ENCODE data around the gene CNTNAP5. TPM values are rescaled to one million over a fixed set of nuclear protein-coding genes. Genes with fewer than 3 reads are reported as not detected.
A peak's percentile ranks its signal among the peaks of the same experiment; 100 is the strongest.

Gene CNTNAP5
- polyA plus RNA-seq, 1 experiment, result not detected

DNA sequence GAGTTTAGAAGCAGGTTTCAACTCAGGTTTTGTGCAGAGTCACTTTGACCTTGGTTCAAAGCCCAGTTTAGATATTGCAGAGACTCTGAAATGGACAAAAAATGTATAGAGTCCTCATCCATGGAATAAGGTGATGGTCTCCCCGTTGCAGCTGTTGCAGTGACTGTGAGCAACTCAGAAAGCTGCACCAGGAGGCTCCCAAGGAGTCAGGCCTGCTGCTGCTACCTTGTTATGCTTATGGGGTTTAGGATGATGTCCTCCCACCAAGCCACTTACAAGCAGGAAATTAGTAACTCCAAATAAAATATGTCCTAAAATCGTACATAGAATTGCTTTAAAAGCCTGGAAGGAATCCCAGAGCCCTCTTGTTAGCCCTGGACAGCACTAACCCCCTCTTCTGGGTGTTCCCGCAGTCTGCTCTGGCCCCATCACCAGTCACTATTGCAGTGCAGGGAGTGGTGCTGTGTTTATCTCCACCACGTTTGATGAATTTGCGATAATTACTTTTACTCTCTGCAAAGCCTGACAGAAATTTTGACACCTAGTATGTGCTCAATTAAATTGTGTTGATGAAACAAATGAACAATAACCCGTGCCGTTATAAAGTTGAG is 189.0 kb downstream of the CNTNAP5 start:
- no peak overlapping the region for H3K4me3 ChIP-seq (ENCODE audit: low read depth, low read length)
- H3K27me3 ChIP-seq (ENCODE audit: control insufficient read depth, insufficient read depth, low read length), result no peaks in the 10 kb centered on the region
- DNase-seq (ENCODE audit: low read depth), result no peak
- ChIA-PET POLR2A (no interaction called here), CTCF (interaction anchor here (0.7 kb wide), 1 partner anchor 137 kb away, joined by 3 read pairs; no protein-coding TSS in a partner anchor)
- no peaks in the 10 kb centered on the region for H3K36me3 ChIP-seq (ENCODE audit: control insufficient read depth, insufficient read depth, low read length)
- TF ChIP-seq CTCF (IDR thresholded peaks at IDR 0.05; ENCODE audit: insufficient read depth, low read depth, low read length), result no peak

DNA sequence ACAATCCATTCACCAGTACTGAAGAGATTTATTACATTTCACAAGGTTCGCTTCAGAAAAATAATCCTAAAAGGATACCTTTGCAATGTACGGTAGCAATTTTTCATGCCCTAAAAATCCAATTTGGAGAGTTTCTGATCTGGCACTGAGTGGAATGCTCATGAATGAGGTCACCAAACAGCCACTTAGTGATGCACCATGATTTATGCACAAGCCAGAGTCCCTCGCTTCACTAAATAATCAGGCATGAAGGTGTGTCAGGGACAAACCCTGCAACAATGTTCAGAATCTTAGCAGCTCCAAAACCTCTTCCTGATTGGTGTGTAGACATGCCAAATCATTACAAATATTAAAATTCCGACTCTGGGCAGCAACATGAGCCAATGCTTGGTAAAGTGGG is 221.1 kb downstream of the CNTNAP5 start:
- ChIA-PET CTCF (no interaction called here), POLR2A (no interaction called here)
- no peak overlapping the region for H3K4me3 ChIP-seq (ENCODE audit: low read depth, low read length)
- H3K27me3 ChIP-seq (ENCODE audit: control insufficient read depth, insufficient read depth, low read length), result no peaks in the 10 kb centered on the region
- no peak for TF ChIP-seq CTCF (IDR thresholded peaks at IDR 0.05; ENCODE audit: insufficient read depth, low read depth, low read length)
- H3K36me3 ChIP-seq (ENCODE audit: control insufficient read depth, insufficient read depth, low read length), result no peaks in the 10 kb centered on the region
- no peak for DNase-seq (ENCODE audit: low read depth)

GRCh38 chr2:124248386-124248785 is 223.3 kb downstream of the CNTNAP5 start:
- POLR2A ChIA-PET, result no interaction called here
- CTCF ChIA-PET, result no interaction called here
- Histone ChIP-seq H3K36me3 (ENCODE audit: control insufficient read depth, insufficient read depth, low read length) (no peaks in the 10 kb centered on the region), H3K27me3 (ENCODE audit: control insufficient read depth, insufficient read depth, low read length) (no peaks in the 10 kb centered on the region), H3K4me3 (ENCODE audit: low read depth, low read length) (no peak overlapping the region)
- DNase-seq (ENCODE audit: low read depth), result no peak
- no peak for TF ChIP-seq CTCF (IDR thresholded peaks at IDR 0.05; ENCODE audit: insufficient read depth, low read depth, low read length)

GRCh38 chr2:124250433-124250832 is 225.3 kb downstream of the CNTNAP5 start:
- DNase-seq (ENCODE audit: low read depth), result no peak
- H3K27me3 ChIP-seq (ENCODE audit: control insufficient read depth, insufficient read depth, low read length), result no peaks in the 10 kb centered on the region
- no peak for TF ChIP-seq CTCF (IDR thresholded peaks at IDR 0.05; ENCODE audit: insufficient read depth, low read depth, low read length)
- no peaks in the 10 kb centered on the region for H3K36me3 ChIP-seq (ENCODE audit: control insufficient read depth, insufficient read depth, low read length)
- H3K4me3 ChIP-seq (ENCODE audit: low read depth, low read length), result no peak overlapping the region
- ChIA-PET CTCF (no interaction called here), POLR2A (no interaction called here)

- CTCF ChIA-PET, result no interaction called here
- TF ChIP-seq CTCF (IDR thresholded peaks at IDR 0.05; ENCODE audit: insufficient read depth, low read depth, low read length), result no peak
- POLR2A ChIA-PET, result no interaction called here
- Histone ChIP-seq H3K27me3 (ENCODE audit: control insufficient read depth, insufficient read depth, low read length) (no peaks in the 10 kb centered on the region), H3K4me3 (ENCODE audit: low read depth, low read length) (no peak overlapping the region), H3K36me3 (ENCODE audit: control insufficient read depth, insufficient read depth, low read length) (no peaks in the 10 kb centered on the region)
- peak; percentile 75 for DNase-seq (ENCODE audit: low read depth)
Observed at GRCh38 chr2:124254621-124255020, 229.5 kb downstream of the CNTNAP5 start.

Data from BJ (cell line).